HepG2 (cell line): ENCODE results near the gene PRSS36. TPM values are rescaled to one million over a fixed set of nuclear protein-coding genes. Genes with fewer than 3 reads are reported as not detected.

Experiments used
- CAMTA2 ChIP-seq: sonication (generic); formaldehyde crosslinking; IDR thresholded peaks from 2 replicates; pipeline ENCODE4 v1.4.0; 2020; ENCODE audit warnings: mild to moderate bottlenecking, missing genetic modification reagents, borderline replicate concordance
- CEBPG ChIP-seq: IDR thresholded peaks from 2 replicates; pipeline ENCODE4 v1.6.1; 2016
- DBP ChIP-seq: sonication (generic); formaldehyde crosslinking; IDR thresholded peaks from 2 replicates; pipeline ENCODE4 v1.4.0; 2020; ENCODE audit warnings: missing genetic modification reagents; ENCODE audit errors: not compliant biosample characterization
- FIP1L1 ChIP-seq: fragments of 200-400 bp; formaldehyde crosslinking; IDR thresholded peaks from 2 replicates; pipeline ENCODE4 v1.6.1; 2018; ENCODE audit warnings: low read depth, mild to moderate bottlenecking, low read length, moderate library complexity, borderline replicate concordance; ENCODE audit not compliant: insufficient read depth
- FOXM1 ChIP-seq: sonication (generic); formaldehyde crosslinking; IDR thresholded peaks from 2 replicates; pipeline ENCODE4 v1.5.0; 2020; ENCODE audit warnings: missing genetic modification reagents
- HOMEZ ChIP-seq: IDR thresholded peaks from 2 replicates; pipeline ENCODE4 v1.6.1; 2016; ENCODE audit warnings: low read depth
- HOXA5 ChIP-seq: sonication (generic); formaldehyde crosslinking; IDR thresholded peaks from 2 replicates; pipeline ENCODE4 v1.4.0; 2020; ENCODE audit warnings: missing genetic modification reagents
- JDP2 ChIP-seq: sonication (generic); formaldehyde crosslinking; IDR thresholded peaks from 2 replicates; pipeline ENCODE4 v1.8.1; 2022; ENCODE audit warnings: missing genetic modification reagents, borderline replicate concordance
- KDM5A ChIP-seq: fragments of 200-600 bp; sonication (generic); IDR thresholded peaks from 2 replicates; pipeline ENCODE4 v1.7.0; 2018; ENCODE audit warnings: antibody characterized with exemption, mild to moderate bottlenecking, low read length, borderline replicate concordance
- KLF16 ChIP-seq, 2 experiments: sonication (generic) in 1 of 2; formaldehyde crosslinking in 1 of 2; IDR thresholded peaks; 2 replicates each; pipeline versions ENCODE4 v1.6.1 to v1.8.0; 2016 to 2023; ENCODE audit warnings: missing genetic modification reagents in 2 of 2, missing compliant biosample characterization in 1 of 2
- MLLT10 ChIP-seq: sonication (generic); formaldehyde crosslinking; IDR thresholded peaks from 2 replicates; pipeline ENCODE4 v1.4.0; 2020; ENCODE audit warnings: missing genetic modification reagents
- NR2F2 ChIP-seq: IDR thresholded peaks from 2 replicates; pipeline ENCODE4 v1.6.1; 2012; ENCODE audit warnings: low read depth, inconsistent platforms, borderline replicate concordance
- NRL ChIP-seq: sonication (generic); formaldehyde crosslinking; IDR thresholded peaks from 2 replicates; pipeline ENCODE4 v1.5.0; 2020; ENCODE audit warnings: missing genetic modification reagents, mild to moderate bottlenecking, moderate library complexity, borderline replicate concordance
- POLR2G ChIP-seq: fragments of 200-400 bp; formaldehyde crosslinking; IDR thresholded peaks from 2 replicates; pipeline ENCODE4 v1.6.1; 2018; ENCODE audit warnings: mild to moderate bottlenecking, low read depth, low read length, moderate library complexity
- SIX1 ChIP-seq: sonication (generic); formaldehyde crosslinking; IDR thresholded peaks from 2 replicates; pipeline ENCODE4 v1.4.0; 2020; ENCODE audit warnings: missing genetic modification reagents, borderline replicate concordance
- XBP1 ChIP-seq: sonication (generic); formaldehyde crosslinking; IDR thresholded peaks from 2 replicates; pipeline ENCODE4 v1.5.0; 2020; ENCODE audit warnings: missing genetic modification reagents
- ZEB1 ChIP-seq: IDR thresholded peaks from 2 replicates; pipeline ENCODE4 v1.6.1; 2012; ENCODE audit warnings: mild to moderate bottlenecking, low read depth, inconsistent platforms; ENCODE audit not compliant: insufficient replicate concordance
- ZNF124 ChIP-seq: sonication (generic); formaldehyde crosslinking; IDR thresholded peaks from 2 replicates; pipeline ENCODE4 v1.4.0; 2020; ENCODE audit warnings: missing genetic modification reagents
- ZNF207 ChIP-seq: fragments of 450-650 bp; IDR thresholded peaks from 2 replicates; pipeline ENCODE4 v1.6.1; 2016; ENCODE audit warnings: antibody characterized with exemption, borderline replicate concordance
- ZNF264 ChIP-seq: sonication (generic); formaldehyde crosslinking; IDR thresholded peaks from 2 replicates; pipeline ENCODE4 v1.4.0; 2020; ENCODE audit warnings: missing genetic modification reagents
- ZNF30 ChIP-seq: sonication (generic); formaldehyde crosslinking; IDR thresholded peaks from 2 replicates; pipeline ENCODE4 v1.5.0; 2020; ENCODE audit warnings: mild to moderate bottlenecking, missing genetic modification reagents
- ZNF337 ChIP-seq: sonication (generic); formaldehyde crosslinking; IDR thresholded peaks from 2 replicates; pipeline ENCODE4 v1.5.1; 2020; ENCODE audit warnings: missing genetic modification reagents, low read depth, mild to moderate bottlenecking, borderline replicate concordance
- ZNF629 ChIP-seq: sonication (generic); formaldehyde crosslinking; conservative IDR thresholded peaks from 2 replicates; pipeline ENCODE4 v1.5.0; 2020; ENCODE audit warnings: missing genetic modification reagents
- ZNF770 ChIP-seq: sonication (generic); formaldehyde crosslinking; IDR thresholded peaks from 2 replicates; pipeline ENCODE4 v1.5.0; 2020; ENCODE audit warnings: mild to moderate bottlenecking, missing genetic modification reagents
- polyA plus RNA-seq, 8 experiments: library from polyadenylated mRNA; depleted of rRNA in 3 of 8; stranded (reverse) in 7 of 8; unstranded in 1 of 8; fragments of >200 nt; fragmentation: Illumina TruSeq in 4 of 8; extraction: Trizol in 4 of 8; gene quantifications; 2 replicates each; pipeline versions ENCODE4 v1.2.1 to v1.2.3, GENCODE V29; 2011 to 2016; ENCODE audit warnings: low read depth in 4 of 8, missing spikeins in 1 of 8, mixed read lengths in 1 of 8; ENCODE audit not compliant: insufficient read depth in 1 of 8
- total RNA-seq, 5 experiments: library from RNA; depleted of rRNA; stranded (reverse); fragments of >200 nt; fragmentation: Illumina TruSeq; extraction: Trizol; gene quantifications; 2 replicates each; pipeline ENCODE4 v1.2.3, GENCODE V29; 2016; ENCODE audit warnings: low read depth in 1 of 5

The PRSS36 gene
- total and polyA plus RNA-seq, 2 of the 13 experiments (the other 11 are each of a cell fraction or from before 2014, with no cell fraction given) = 1.5 to 2.1 TPM

- TF ChIP-seq ZNF770 (CRISPR knock-in tag) (peak; percentile 88), NRL (peak; percentile 98), ZEB1 (peak; percentile 54), KLF16 (CRISPR knock-in tag; IDR thresholded peaks at IDR 0.05) (peak in 1 of 2 experiments; percentile 98; a peak in 2 of 4 replicates), CEBPG (CRISPR knock-in tag) (peak; percentile 65; the same call in 1 of the 2 replicates), CAMTA2 (peak; percentile 96), POLR2G (peak; percentile 79), SIX1 (CRISPR knock-in tag) (peak; percentile 18; the same call in 1 of the 2 replicates), DBP (CRISPR knock-in tag) (peak; percentile 91), HOXA5 (CRISPR knock-in tag) (peak; percentile 96), ZNF30 (peak; percentile 78), HOMEZ (CRISPR knock-in tag) (peak; percentile 77), KDM5A (no peak), ZNF264 (CRISPR knock-in tag) (peak; percentile 82; the same call in 1 of the 2 replicates), ZNF337 (no peak), JDP2 (CRISPR knock-in tag) (peak; percentile 43; the same call in 1 of the 2 replicates), ZNF207 (no peak), FOXM1 (peak; percentile 69; the same call in 1 of the 2 replicates), ZNF629 (no peak; the same call in 1 of the 2 replicates), XBP1 (CRISPR knock-in tag) (no peak; the same call in 1 of the 2 replicates), FIP1L1 (no peak), MLLT10 (CRISPR knock-in tag) (no peak), ZNF124 (CRISPR knock-in tag) (peak; percentile 79; the same call in 1 of the 2 replicates), NR2F2 (peak; percentile 45; the same call in 1 of the 2 replicates)
These were observed 44.1 kb downstream of the PRSS36 start (continued) for GRCh38 chr16:31105677-31106213.
